HEK293 (cell line): ENCODE results near the gene GRID2.

ENCODE experiments used
- CTCF ChIA-PET: fragments of 350-600 bp; formaldehyde crosslinking; extraction: SDS; loops from one replicate; lab custom pipeline; 2021; ENCODE audit warnings: antibody characterized with exemption; lab: Yijun Ruan, JAX
- POLR2A ChIA-PET: fragments of 300-600 bp; formaldehyde crosslinking; extraction: SDS; loops from one replicate; lab custom pipeline; 2020; ENCODE audit warnings: antibody characterized with exemption, inconsistent platforms; lab: Yijun Ruan, JAX
- H3K27ac ChIP-seq: fragments of 200-500 bp; sonication (Bioruptor generic); 2 replicates; pipeline ENCODE4 v1.5.1; 2014; ENCODE audit warnings: low read depth, low read length, control low read depth, inconsistent platforms; ENCODE audit errors: extremely low read depth
- H3K36me3 ChIP-seq, 2 experiments: fragments of 200-500 bp in 1 of 2; sonication (Bioruptor generic) in 1 of 2; 1 replicate in 1 of 2; 2 replicates in 1 of 2; pipeline ENCODE4 v1.5.1; 2014 to 2017; ENCODE audit warnings: inconsistent platforms in 2 of 2, low read length in 2 of 2; ENCODE audit not compliant: control insufficient read depth in 2 of 2, insufficient read depth in 1 of 2
- H3K4me1 ChIP-seq: fragments of 200-500 bp; sonication (Bioruptor generic); 2 replicates; pipeline ENCODE4 v1.5.1; 2014; ENCODE audit warnings: mild to moderate bottlenecking, low read length, inconsistent platforms; ENCODE audit not compliant: control insufficient read depth, insufficient read depth
- H3K4me3 ChIP-seq: 2 replicates; pipeline ENCODE4 v1.5.1; 2011; ENCODE audit warnings: low read depth, mild to moderate bottlenecking, control low read depth, low read length, moderate library complexity
- H3K9me3 ChIP-seq: fragments of 200-500 bp; sonication (Bioruptor generic); 2 replicates; pipeline ENCODE4 v1.5.1; 2014; ENCODE audit warnings: low read depth, low read length, inconsistent platforms; ENCODE audit not compliant: control insufficient read depth, insufficient read depth
- BCL11B ChIP-seq: fragments of 450-650 bp; formaldehyde crosslinking; IDR thresholded peaks from 2 replicates; pipeline ENCODE4 v1.5.1; 2016; ENCODE audit warnings: low read depth, missing biosample characterization, missing genetic modification characterization
- GFI1B ChIP-seq: fragments of 450-650 bp; formaldehyde crosslinking; IDR thresholded peaks from 2 replicates; pipeline ENCODE4 v1.5.1; 2016; ENCODE audit warnings: missing biosample characterization, missing genetic modification characterization
- MYNN ChIP-seq: fragments of 450-650 bp; formaldehyde crosslinking; IDR thresholded peaks from 2 replicates; pipeline ENCODE4 v1.5.1; 2016; ENCODE audit warnings: missing biosample characterization, missing genetic modification characterization, borderline replicate concordance
- REPIN1 ChIP-seq: fragments of 450-650 bp; formaldehyde crosslinking; IDR thresholded peaks from 2 replicates; pipeline ENCODE4 v1.5.1; 2017; ENCODE audit warnings: missing biosample characterization, missing genetic modification characterization, low read depth
- SP2 ChIP-seq: fragments of 450-650 bp; formaldehyde crosslinking; IDR thresholded peaks from 2 replicates; pipeline ENCODE4 v1.5.1; 2016; ENCODE audit warnings: missing biosample characterization, missing genetic modification characterization
- ZBTB1 ChIP-seq: fragments of 450-650 bp; formaldehyde crosslinking; IDR thresholded peaks from 2 replicates; pipeline ENCODE4 v1.5.1; 2016; ENCODE audit warnings: missing biosample characterization, missing genetic modification characterization
- ZNF157 ChIP-seq: fragments of 450-650 bp; formaldehyde crosslinking; IDR thresholded peaks from 2 replicates; pipeline ENCODE4 v1.5.1; 2016; ENCODE audit warnings: missing biosample characterization, missing genetic modification characterization
- ZNF221 ChIP-seq: fragments of 450-650 bp; formaldehyde crosslinking; IDR thresholded peaks from 2 replicates; pipeline ENCODE4 v1.5.1; 2017; ENCODE audit warnings: missing biosample characterization, missing genetic modification characterization, borderline replicate concordance
- ZNF324 ChIP-seq: fragments of 450-650 bp; formaldehyde crosslinking; IDR thresholded peaks from 2 replicates; pipeline ENCODE4 v1.5.1; 2016; ENCODE audit warnings: missing biosample characterization, missing genetic modification characterization
- ZNF354C ChIP-seq: fragments of 450-650 bp; formaldehyde crosslinking; IDR thresholded peaks from 2 replicates; pipeline ENCODE4 v1.5.1; 2016; ENCODE audit warnings: missing biosample characterization, missing genetic modification characterization, low read depth, borderline replicate concordance
- ZNF510 ChIP-seq: fragments of 450-650 bp; formaldehyde crosslinking; IDR thresholded peaks from 2 replicates; pipeline ENCODE4 v1.5.1; 2018; ENCODE audit warnings: mild to moderate bottlenecking, missing genetic modification characterization, missing biosample characterization; ENCODE audit not compliant: insufficient replicate concordance
- ZNF560 ChIP-seq: fragments of 450-650 bp; formaldehyde crosslinking; IDR thresholded peaks from 2 replicates; pipeline ENCODE4 v1.5.1; 2017; ENCODE audit warnings: missing biosample characterization, missing genetic modification characterization, borderline replicate concordance
- ZNF585B ChIP-seq: fragments of 450-650 bp; formaldehyde crosslinking; IDR thresholded peaks from 2 replicates; pipeline ENCODE4 v1.5.1; 2016; ENCODE audit warnings: missing biosample characterization, missing genetic modification characterization
- ZNF596 ChIP-seq: fragments of 450-650 bp; IDR thresholded peaks from 2 replicates; pipeline ENCODE4 v1.5.0; 2018; ENCODE audit warnings: missing biosample characterization, mild to moderate bottlenecking, missing genetic modification characterization, moderate library complexity
- ZNF654 ChIP-seq: fragments of 450-650 bp; formaldehyde crosslinking; IDR thresholded peaks from 2 replicates; pipeline ENCODE4 v1.5.1; 2016; ENCODE audit warnings: low read depth, missing biosample characterization, missing genetic modification characterization
- ZNF791 ChIP-seq: fragments of 450-650 bp; formaldehyde crosslinking; IDR thresholded peaks from 2 replicates; pipeline ENCODE4 v1.5.1; 2016; ENCODE audit warnings: missing biosample characterization, missing genetic modification characterization
- TF ChIP-seq, protein P1 (sequence below): fragments of 450-650 bp; formaldehyde crosslinking; IDR thresholded peaks from 2 replicates; pipeline ENCODE4 v1.5.1; 2016; ENCODE audit warnings: missing biosample characterization, missing genetic modification characterization
- TF ChIP-seq, protein P2 (sequence below): sonication (generic); formaldehyde crosslinking; IDR thresholded peaks from 2 replicates; pipeline ENCODE4 v1.8.1; 2022; ENCODE audit warnings: mild to moderate bottlenecking, moderate library complexity, missing genetic modification reagents
- TF ChIP-seq, protein P3 (sequence below): fragments of 450-650 bp; formaldehyde crosslinking; IDR thresholded peaks from 2 replicates; pipeline ENCODE4; 2016; ENCODE audit warnings: missing biosample characterization, missing genetic modification characterization
- TF ChIP-seq, protein P4 (sequence below): fragments of 450-650 bp; formaldehyde crosslinking; IDR thresholded peaks from 2 replicates; pipeline ENCODE4 v1.5.1; 2016; ENCODE audit warnings: missing biosample characterization, missing genetic modification characterization
- TF ChIP-seq, protein P5 (sequence below): fragments of 450-650 bp; formaldehyde crosslinking; IDR thresholded peaks from 2 replicates; pipeline ENCODE4 v1.5.1; 2016; ENCODE audit warnings: missing biosample characterization, missing genetic modification characterization

GRID2 gene

DNA sequence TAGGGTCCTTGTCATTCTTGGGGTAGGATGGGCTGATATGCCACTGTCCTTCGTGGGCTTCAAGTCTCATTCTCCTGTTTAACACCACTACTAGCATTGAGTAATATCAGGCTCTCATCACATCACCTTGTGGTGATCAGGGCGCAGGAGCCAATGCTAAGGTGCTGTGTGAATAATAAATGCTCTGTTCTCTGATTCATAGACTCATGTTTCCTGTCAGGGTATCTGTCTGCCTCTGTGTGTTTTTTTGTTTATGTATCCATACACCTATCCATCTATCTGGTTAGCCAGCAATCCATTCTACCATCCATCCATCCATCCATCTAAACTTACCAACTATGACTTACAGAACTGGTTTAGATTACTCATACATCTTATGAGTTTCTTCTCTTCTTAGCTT is 999.7 kb downstream of the GRID2 start (continued):
- TF ChIP-seq ZNF585B (tag by site-specific recombination): no peak

DNA sequence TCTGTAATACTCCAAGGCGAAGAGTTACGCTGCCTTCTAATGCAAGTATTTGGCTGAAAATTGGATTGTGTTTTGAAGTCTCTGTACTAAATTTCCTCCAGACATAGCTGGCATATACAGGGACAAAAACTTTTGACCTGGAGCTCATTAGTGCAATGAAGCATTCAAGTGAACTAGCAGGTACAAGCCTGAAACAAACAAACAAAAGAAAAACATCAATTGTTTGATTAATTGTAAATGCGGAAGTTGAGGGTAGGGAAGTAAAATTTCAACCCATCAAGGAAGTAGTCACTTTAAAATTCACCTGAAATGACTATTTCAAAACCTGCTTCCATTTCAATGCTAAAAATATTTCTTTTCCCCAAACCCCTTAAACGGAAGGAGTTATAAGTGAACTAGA is 1008.5 kb downstream of the GRID2 start:
- TF ChIP-seq ZBTB1 (tag by site-specific recombination) (no peak), ZNF157 (tag by site-specific recombination) (no peak), ZNF596 (tag by site-specific recombination) (no peak), ZNF510 (tag by site-specific recombination) (no peak), ZNF560 (no peak), SP2 (tag by site-specific recombination) (no peak), REPIN1 (no peak), ZNF791 (tag by site-specific recombination) (no peak)
- TF ChIP-seq, protein P1, sequence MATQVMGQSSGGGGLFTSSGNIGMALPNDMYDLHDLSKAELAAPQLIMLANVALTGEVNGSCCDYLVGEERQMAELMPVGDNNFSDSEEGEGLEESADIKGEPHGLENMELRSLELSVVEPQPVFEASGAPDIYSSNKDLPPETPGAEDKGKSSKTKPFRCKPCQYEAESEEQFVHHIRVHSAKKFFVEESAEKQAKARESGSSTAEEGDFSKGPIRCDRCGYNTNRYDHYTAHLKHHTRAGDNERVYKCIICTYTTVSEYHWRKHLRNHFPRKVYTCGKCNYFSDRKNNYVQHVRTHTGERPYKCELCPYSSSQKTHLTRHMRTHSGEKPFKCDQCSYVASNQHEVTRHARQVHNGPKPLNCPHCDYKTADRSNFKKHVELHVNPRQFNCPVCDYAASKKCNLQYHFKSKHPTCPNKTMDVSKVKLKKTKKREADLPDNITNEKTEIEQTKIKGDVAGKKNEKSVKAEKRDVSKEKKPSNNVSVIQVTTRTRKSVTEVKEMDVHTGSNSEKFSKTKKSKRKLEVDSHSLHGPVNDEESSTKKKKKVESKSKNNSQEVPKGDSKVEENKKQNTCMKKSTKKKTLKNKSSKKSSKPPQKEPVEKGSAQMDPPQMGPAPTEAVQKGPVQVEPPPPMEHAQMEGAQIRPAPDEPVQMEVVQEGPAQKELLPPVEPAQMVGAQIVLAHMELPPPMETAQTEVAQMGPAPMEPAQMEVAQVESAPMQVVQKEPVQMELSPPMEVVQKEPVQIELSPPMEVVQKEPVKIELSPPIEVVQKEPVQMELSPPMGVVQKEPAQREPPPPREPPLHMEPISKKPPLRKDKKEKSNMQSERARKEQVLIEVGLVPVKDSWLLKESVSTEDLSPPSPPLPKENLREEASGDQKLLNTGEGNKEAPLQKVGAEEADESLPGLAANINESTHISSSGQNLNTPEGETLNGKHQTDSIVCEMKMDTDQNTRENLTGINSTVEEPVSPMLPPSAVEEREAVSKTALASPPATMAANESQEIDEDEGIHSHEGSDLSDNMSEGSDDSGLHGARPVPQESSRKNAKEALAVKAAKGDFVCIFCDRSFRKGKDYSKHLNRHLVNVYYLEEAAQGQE (tag by site-specific recombination): no peak
- TF ChIP-seq, protein P2, sequence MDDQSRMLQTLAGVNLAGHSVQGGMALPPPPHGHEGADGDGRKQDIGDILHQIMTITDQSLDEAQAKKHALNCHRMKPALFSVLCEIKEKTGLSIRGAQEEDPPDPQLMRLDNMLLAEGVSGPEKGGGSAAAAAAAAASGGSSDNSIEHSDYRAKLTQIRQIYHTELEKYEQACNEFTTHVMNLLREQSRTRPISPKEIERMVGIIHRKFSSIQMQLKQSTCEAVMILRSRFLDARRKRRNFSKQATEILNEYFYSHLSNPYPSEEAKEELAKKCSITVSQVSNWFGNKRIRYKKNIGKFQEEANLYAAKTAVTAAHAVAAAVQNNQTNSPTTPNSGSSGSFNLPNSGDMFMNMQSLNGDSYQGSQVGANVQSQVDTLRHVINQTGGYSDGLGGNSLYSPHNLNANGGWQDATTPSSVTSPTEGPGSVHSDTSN (CRISPR knock-in tag): no peak
- TF ChIP-seq, protein P3, sequence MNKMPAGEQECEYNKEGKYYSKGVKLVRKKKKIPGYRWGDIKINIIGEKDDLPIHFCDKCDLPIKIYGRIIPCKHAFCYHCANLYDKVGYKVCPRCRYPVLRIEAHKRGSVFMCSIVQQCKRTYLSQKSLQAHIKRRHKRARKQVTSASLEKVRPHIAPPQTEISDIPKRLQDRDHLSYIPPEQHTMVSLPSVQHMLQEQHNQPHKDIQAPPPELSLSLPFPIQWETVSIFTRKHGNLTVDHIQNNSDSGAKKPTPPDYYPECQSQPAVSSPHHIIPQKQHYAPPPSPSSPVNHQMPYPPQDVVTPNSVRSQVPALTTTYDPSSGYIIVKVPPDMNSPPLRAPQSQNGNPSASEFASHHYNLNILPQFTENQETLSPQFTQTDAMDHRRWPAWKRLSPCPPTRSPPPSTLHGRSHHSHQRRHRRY: no peak
- TF ChIP-seq, protein P4, sequence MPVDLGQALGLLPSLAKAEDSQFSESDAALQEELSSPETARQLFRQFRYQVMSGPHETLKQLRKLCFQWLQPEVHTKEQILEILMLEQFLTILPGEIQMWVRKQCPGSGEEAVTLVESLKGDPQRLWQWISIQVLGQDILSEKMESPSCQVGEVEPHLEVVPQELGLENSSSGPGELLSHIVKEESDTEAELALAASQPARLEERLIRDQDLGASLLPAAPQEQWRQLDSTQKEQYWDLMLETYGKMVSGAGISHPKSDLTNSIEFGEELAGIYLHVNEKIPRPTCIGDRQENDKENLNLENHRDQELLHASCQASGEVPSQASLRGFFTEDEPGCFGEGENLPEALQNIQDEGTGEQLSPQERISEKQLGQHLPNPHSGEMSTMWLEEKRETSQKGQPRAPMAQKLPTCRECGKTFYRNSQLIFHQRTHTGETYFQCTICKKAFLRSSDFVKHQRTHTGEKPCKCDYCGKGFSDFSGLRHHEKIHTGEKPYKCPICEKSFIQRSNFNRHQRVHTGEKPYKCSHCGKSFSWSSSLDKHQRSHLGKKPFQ (tag by site-specific recombination): no peak
- ChIA-PET POLR2A (no interaction called here), CTCF (no interaction called here)
- no peaks in the 10 kb centered on the region for H3K36me3 ChIP-seq
- no peaks in the 10 kb centered on the region for H3K4me1 ChIP-seq
- H3K9me3 ChIP-seq: no peaks in the 10 kb centered on the region
- H3K4me3 ChIP-seq: no peak overlapping the region
- no peak overlapping the region for H3K27ac ChIP-seq

DNA sequence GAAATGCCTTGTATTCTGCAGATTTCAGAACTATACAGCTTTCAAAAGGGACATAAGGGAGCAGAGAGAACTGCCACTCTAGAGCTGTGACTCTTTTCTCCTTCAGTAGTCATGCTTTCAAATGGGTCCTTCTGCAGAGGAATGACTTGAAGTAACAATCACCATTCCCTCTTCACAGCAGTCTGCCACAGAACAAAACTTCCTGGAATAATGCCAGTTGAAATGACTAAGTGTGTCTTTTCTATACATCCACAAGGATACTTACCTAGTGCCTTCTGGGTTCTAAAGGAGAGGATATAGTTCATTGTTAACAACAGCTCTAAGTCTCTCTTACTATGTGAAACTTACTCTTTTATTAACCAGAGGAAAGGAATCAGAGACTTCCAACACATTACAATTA is 1009.4 kb downstream of the GRID2 start:
- no peaks in the 10 kb centered on the region for H3K36me3 ChIP-seq
- CTCF ChIA-PET: no interaction called here
- POLR2A ChIA-PET: no interaction called here
- TF ChIP-seq, protein P5, sequence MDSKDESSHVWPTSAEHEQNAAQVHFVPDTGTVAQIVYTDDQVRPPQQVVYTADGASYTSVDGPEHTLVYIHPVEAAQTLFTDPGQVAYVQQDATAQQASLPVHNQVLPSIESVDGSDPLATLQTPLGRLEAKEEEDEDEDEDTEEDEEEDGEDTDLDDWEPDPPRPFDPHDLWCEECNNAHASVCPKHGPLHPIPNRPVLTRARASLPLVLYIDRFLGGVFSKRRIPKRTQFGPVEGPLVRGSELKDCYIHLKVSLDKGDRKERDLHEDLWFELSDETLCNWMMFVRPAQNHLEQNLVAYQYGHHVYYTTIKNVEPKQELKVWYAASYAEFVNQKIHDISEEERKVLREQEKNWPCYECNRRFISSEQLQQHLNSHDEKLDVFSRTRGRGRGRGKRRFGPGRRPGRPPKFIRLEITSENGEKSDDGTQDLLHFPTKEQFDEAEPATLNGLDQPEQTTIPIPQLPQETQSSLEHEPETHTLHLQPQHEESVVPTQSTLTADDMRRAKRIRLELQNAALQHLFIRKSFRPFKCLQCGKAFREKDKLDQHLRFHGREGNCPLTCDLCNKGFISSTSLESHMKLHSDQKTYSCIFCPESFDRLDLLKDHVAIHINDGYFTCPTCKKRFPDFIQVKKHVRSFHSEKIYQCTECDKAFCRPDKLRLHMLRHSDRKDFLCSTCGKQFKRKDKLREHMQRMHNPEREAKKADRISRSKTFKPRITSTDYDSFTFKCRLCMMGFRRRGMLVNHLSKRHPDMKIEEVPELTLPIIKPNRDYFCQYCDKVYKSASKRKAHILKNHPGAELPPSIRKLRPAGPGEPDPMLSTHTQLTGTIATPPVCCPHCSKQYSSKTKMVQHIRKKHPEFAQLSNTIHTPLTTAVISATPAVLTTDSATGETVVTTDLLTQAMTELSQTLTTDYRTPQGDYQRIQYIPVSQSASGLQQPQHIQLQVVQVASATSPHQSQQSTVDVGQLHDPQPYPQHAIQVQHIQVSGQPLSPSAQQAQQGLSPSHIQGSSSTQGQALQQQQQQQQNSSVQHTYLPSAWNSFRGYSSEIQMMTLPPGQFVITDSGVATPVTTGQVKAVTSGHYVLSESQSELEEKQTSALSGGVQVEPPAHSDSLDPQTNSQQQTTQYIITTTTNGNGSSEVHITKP (tag by site-specific recombination): no peak
- TF ChIP-seq GFI1B (tag by site-specific recombination) (no peak), ZNF324 (tag by site-specific recombination) (no peak), ZNF654 (tag by site-specific recombination) (no peak), BCL11B (tag by site-specific recombination) (no peak), ZNF221 (tag by site-specific recombination) (no peak), MYNN (no peak), ZNF596 (tag by site-specific recombination) (no peak), ZNF354C (tag by site-specific recombination) (no peak)
- TF ChIP-seq, protein P4 (tag by site-specific recombination): no peak

More for the DNA sequence above, 1009.4 kb downstream of the GRID2 start:
- Histone ChIP-seq H3K9me3 (no peaks in the 10 kb centered on the region), H3K27ac (no peak overlapping the region), H3K4me3 (no peak overlapping the region), H3K4me1 (no peaks in the 10 kb centered on the region)
